ENCODE data around the gene SPNS3.

The SPNS3 gene

GRCh38 chr17:4446326-4447071 lies 12.8 kb downstream of the SPNS3 start:
- TF ChIP-seq EZH2 (IDR thresholded peaks at IDR 0.05; ENCODE audit: borderline replicate concordance, low read length) (no peak), CTCF (IDR thresholded peaks at IDR 0.05; ENCODE audit: low read length) (no peak)
- no peaks in the 10 kb centered on the region for H3K4me1 ChIP-seq (ENCODE audit: insufficient read depth, low read length, severe bottlenecking)
- no peaks in the 10 kb centered on the region for H3K36me3 ChIP-seq (ENCODE audit: insufficient read depth, low read length)
- no peak overlapping the region for H3K9ac ChIP-seq (ENCODE audit: low read length)
- H3K27me3 ChIP-seq (ENCODE audit: insufficient read depth, low read length): peaks cover 8% of the 10 kb centered on the region; the same call in 1 of the 2 replicates
- H3K27ac ChIP-seq (ENCODE audit: low read depth, low read length, poor library complexity, severe bottlenecking): no peak overlapping the region
- no peak overlapping the region for H3K4me3 ChIP-seq (ENCODE audit: low read depth, low read length, poor library complexity, severe bottlenecking)
- no peak overlapping the region for H2AFZ ChIP-seq (ENCODE audit: low read length)
- H3K4me2 ChIP-seq (ENCODE audit: low read length): no peak overlapping the region
- H3K9me2 ChIP-seq (ENCODE audit: low read depth, low read length): no peaks in the 10 kb centered on the region
- H3K9me3 ChIP-seq (ENCODE audit: low read length): no peaks in the 10 kb centered on the region
- H3K79me2 ChIP-seq (ENCODE audit: insufficient read depth, low read length): no peaks in the 10 kb centered on the region
- H4K20me1 ChIP-seq (ENCODE audit: insufficient read depth, low read length): no peaks in the 10 kb centered on the region
- no peaks in the 10 kb centered on the region for H3F3A ChIP-seq (ENCODE audit: insufficient read depth, low read length)

- Histone ChIP-seq H4K20me1 (ENCODE audit: insufficient read depth, low read length) (no peaks in the 10 kb centered on the region), H3K4me2 (ENCODE audit: low read length) (no peak overlapping the region), H2AFZ (ENCODE audit: low read length) (no peak overlapping the region), H3K36me3 (ENCODE audit: insufficient read depth, low read length) (no peaks in the 10 kb centered on the region), H3K27ac (ENCODE audit: low read depth, low read length, poor library complexity, severe bottlenecking) (no peak overlapping the region), H3K27me3 (ENCODE audit: insufficient read depth, low read length) (peaks cover 8% of the 10 kb centered on the region; the same call in 1 of the 2 replicates), H3K4me3 (ENCODE audit: low read depth, low read length, poor library complexity, severe bottlenecking) (no peak overlapping the region), H3K79me2 (ENCODE audit: insufficient read depth, low read length) (no peaks in the 10 kb centered on the region), H3K9ac (ENCODE audit: low read length) (no peak overlapping the region), H3K4me1 (ENCODE audit: insufficient read depth, low read length, severe bottlenecking) (no peaks in the 10 kb centered on the region), H3F3A (ENCODE audit: insufficient read depth, low read length) (no peaks in the 10 kb centered on the region), H3K9me2 (ENCODE audit: low read depth, low read length) (no peaks in the 10 kb centered on the region), H3K9me3 (ENCODE audit: low read length) (no peaks in the 10 kb centered on the region)
- TF ChIP-seq EZH2 (IDR thresholded peaks at IDR 0.05; ENCODE audit: borderline replicate concordance, low read length) (no peak), CTCF (IDR thresholded peaks at IDR 0.05; ENCODE audit: low read length) (no peak)
Observed at GRCh38 chr17:4448197-4448980, 14.6 kb downstream of the SPNS3 start.

- Histone ChIP-seq H3F3A (ENCODE audit: insufficient read depth, low read length) (no peaks in the 10 kb centered on the region), H3K79me2 (ENCODE audit: insufficient read depth, low read length) (no peaks in the 10 kb centered on the region), H3K4me2 (ENCODE audit: low read length) (no peak overlapping the region), H3K36me3 (ENCODE audit: insufficient read depth, low read length) (no peaks in the 10 kb centered on the region), H3K9me3 (ENCODE audit: low read length) (no peaks in the 10 kb centered on the region), H3K27ac (ENCODE audit: low read depth, low read length, poor library complexity, severe bottlenecking) (no peak overlapping the region), H2AFZ (ENCODE audit: low read length) (no peak overlapping the region), H3K27me3 (ENCODE audit: insufficient read depth, low read length) (peaks cover 8% of the 10 kb centered on the region; the same call in 1 of the 2 replicates), H3K4me1 (ENCODE audit: insufficient read depth, low read length, severe bottlenecking) (no peaks in the 10 kb centered on the region), H3K4me3 (ENCODE audit: low read depth, low read length, poor library complexity, severe bottlenecking) (no peak overlapping the region), H3K9me2 (ENCODE audit: low read depth, low read length) (no peaks in the 10 kb centered on the region), H4K20me1 (ENCODE audit: insufficient read depth, low read length) (no peaks in the 10 kb centered on the region), H3K9ac (ENCODE audit: low read length) (no peak overlapping the region)
- no peak for TF ChIP-seq CTCF (IDR thresholded peaks at IDR 0.05; ENCODE audit: low read length)
Observed at GRCh38 chr17:4449736-4450135, 16.0 kb downstream of the SPNS3 start.

Data from OCI-LY1 (cell line).